GM18867 (cell line): ENCODE data around the gene SHH.
"Not testable (repeated sequence)": the region's sequence is repeated elsewhere in the genome, so short reads cannot be mapped to it uniquely, and the experiment has no call there.

ENCODE experiments used
- ATAC-seq: cut with Tn5 transposase; IDR thresholded peaks from one replicate; pipeline ENCODE4 v1.9.1; 2021; ENCODE audit warnings: mild to moderate bottlenecking, moderate library complexity; ENCODE audit not compliant: unreplicated experiment

SHH gene

DNA sequence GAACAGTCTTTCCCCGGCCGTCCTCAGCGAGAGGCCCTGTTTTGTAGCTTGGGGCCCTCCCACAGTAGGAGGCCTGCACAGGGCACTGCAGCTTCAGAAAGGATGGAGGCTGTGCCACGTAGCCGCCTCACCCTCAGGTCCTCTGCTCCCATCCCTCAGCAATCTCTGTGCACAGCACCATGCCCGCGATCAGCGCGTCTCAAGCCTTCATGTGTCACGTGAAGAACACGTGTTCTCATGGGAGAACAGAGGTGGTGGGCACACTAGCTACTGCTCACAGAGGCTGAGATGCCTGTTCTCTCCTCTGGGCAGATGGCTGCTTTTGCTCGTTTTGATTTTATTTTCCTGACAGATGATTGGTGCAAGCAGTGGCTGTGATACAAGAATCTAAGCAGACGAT is 8.5 kb upstream of the SHH start:
- ATAC-seq, result no peak

DNA sequence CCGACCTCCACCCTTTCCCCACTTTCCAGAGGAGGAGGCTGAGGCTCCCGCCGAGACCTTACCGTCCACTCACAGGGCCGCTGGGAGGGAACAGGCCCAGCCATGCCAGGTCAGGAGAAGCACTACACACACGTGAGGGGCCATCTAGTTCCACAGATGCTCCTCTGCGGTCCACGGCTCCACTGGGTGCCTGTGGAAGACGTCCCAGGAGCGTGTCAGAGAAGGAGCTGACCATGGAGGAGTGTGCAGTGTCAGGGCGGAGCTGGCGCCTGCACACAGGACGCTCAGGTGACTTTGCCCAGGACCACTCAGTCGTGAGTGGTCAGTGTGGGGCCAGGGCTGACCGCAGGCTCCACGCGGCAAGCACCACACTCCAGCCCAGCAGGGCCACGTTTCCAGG is 8.0 kb upstream of the SHH start:
- ATAC-seq, result no peak

DNA sequence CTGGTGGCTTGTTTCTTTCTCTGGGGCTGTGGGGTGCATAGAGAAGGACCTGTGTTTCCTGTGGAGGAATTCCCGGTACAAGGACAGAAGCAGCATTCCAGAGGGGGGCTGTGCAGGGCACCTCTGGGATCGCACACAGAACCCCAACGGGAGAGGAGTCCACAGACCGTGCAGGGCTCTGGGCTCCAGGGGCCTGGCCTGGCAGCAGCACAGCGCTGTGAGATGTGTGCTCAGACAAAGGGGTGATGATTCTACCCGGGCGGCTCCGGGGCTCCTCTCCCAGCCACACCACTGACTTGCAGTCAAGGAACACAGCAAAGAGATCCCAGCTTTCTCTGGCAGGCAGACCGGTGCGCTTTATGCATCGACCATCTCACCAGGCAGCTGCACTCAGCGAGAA is 6.9 kb upstream of the SHH start:
- no peak for ATAC-seq

DNA sequence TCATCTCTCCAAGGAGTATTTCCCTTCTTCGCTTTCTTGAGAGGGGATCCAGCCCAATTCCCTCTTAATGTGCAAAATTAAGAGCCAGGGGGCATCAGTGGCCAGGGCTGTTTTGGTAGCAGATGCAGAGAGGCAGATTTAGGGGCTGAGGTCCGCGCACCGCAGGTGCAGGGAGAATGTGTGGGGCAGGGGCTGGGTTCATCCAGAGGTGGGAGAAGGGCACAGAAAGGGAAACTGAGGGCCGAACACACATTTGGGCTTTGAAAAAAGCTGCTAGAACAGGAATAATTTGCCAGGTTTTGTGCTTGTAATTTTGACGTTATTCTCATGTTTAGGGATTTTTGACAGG is 6.5 kb upstream of the SHH start:
- no peak for ATAC-seq

DNA sequence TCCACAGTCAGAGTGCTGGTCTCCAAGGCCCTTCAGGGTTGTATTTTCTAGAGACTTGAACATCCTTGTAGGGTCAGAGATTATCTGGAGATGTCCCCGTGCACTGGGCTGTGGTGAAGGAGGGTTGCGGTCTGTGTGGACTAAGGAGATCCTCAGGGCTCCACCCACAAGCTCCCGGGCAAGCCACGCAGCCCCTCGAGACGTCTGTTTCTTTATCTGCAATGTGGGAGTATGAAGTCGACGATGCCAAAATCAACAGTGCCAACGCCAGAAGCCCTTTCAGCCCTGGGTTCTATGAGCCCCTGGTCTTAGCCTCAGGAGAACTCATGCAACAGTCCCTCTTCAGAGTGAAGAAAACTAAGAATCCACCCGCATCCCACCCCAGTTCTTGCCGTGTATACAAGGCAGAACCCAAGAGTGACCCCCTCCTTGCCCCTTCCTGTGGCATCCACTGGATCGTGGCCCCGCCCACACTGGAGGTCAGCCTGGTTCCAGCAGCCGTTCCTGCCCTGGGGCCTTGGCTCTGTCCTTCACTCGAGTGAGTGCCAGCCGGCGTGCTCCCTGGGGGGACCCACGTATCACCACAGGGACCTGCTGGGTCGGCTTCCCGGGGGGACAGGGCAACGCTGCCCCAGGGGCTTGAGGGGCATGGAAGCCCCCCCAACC is 6.0 kb upstream of the SHH start:
- ATAC-seq, result no peak

DNA sequence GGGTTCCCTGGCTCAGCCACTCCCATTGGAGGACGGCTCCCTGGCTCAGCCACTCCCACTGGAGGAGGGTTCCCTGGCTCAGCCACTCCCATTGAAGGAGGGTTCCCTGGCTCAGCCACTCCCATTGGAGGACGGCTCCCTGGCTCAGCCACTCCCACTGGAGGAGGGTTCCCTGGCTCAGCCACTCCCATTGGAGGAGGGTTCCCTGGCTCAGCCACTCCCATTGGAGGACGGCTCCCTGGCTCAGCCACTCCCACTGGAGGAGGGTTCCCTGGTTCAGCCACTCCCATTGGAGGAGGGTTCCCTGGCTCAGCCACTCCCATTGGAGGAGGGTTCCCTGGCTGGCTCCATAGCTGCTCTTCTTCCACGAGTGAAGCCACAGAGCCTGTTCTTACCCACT is 5.3 kb upstream of the SHH start:
- not testable (repeated sequence) for ATAC-seq

DNA sequence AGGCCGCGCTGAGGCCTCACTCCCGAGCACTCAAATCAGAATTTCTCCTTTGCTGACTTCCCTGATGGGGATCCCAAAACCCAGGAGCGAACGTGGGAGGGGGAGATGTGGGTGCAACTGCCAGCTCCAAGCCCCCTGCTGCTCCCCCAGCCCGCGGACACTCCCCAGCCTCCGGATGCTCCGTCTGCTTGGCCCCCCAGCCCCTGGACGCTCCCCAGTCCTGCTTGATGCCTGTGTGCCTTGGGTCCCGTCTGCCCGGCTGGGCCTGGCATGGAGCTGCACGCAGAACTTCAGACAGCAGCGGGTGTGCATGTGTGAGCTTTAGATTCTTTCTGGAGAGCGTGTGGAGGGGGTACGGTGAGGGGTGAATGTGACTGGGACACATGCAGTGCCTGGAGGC is 4.7 kb upstream of the SHH start:
- no peak for ATAC-seq

DNA sequence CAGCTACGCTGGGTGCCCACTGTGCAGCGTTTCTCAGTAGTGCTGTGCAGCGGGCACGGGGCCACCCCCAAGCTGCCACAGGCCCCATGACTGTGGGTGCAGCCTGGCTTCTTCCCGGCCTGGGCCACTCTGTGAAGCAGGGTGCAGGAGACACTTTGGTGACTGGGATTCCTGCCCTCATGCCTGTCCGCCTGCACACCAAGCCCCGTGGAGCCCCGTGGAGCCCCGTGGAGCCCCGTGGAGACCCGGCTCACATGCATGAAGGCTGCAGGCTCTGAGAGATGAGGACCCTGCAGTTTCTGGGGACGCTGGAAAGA is 3.9 kb upstream of the SHH start:
- ATAC-seq, result no peak

DNA sequence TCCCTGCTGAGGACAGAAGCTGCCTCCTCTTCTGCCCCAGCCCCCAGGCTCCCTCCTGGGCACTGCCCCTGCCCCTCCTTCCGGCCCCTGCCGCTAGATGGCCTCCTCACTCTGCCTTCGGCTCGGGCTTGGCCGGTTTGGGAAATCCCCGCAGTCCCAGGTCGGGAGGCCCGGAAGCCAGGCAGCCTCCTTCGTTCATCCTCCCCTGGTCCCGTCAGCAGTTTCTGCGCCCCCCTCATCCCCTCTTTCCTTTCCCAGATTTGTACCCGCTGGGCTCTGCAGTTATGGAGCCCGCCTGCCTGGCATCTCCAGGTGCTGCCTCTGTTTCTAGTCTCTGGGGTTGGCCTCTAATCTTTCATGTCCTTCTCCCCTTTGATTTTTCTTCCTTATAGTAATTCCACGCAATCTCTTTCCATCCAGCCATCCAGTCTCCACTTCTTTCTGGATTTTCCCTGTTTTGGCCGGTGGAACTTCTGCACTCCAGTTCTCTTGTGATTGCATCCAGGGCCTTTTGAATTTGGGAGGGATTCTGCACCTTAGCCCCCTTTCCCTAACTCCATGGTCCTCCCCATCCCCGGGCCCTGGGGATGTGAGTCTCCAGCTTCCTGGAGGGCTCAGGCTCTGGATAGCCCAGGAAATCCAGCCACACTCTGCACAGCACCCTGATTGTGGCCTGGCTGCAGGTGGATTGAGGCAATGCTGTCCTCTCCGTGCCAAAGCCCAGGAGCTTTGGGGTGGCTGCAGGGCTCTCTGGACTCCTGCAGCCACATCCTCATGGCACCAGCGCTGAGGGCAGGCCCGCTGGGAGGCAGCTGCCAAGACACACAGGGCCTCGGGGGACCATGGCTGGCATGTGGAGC is 3.3 kb upstream of the SHH start:
- ATAC-seq, result peak; percentile 89

DNA sequence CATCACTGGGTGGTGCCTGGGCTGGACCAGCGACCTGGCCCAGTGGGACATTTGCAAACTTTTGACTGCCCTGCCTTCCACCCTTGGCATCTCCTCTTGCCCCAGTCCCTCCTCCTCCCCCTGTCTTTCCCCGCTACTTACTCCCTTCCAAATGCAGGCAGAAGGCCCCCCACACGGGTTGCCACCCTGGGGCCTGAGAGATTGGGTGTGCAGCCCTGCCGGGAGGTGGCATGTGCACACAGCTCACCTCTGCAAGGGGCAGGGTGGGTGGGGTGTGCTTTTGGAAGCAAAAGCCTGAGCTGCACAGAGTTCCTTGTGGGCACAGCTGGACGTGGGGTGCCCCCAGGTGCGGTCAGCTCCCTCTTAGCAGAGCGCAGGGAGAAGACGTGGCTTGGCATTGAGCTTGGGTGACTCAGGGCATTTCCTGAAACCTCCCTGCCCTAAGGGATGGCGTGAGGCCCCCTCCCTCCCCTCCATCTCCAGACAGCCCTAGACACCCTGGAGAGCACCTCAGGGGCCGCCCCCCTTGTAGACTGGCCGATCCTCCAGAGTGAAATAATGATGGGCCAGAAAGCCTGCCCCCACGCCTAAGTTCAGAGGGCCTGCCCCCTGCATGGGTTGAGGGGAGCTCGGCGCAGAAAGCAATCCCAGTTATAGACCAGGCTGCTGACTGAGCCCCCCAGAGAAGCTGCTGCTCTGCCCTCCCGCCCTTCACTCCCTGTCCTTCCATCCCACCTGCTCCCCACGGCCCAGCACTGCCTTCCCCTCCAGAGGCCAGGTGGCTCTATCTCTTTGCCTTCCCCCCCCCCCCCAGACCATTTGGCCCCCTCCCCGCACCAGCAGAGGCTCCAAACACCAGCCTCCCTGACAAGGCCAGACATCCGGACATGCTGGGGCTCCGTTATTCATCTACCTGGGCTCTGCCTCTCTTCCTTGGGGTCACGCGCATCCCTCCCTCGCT is 2.3 kb upstream of the SHH start:
- ATAC-seq, result no peak

DNA sequence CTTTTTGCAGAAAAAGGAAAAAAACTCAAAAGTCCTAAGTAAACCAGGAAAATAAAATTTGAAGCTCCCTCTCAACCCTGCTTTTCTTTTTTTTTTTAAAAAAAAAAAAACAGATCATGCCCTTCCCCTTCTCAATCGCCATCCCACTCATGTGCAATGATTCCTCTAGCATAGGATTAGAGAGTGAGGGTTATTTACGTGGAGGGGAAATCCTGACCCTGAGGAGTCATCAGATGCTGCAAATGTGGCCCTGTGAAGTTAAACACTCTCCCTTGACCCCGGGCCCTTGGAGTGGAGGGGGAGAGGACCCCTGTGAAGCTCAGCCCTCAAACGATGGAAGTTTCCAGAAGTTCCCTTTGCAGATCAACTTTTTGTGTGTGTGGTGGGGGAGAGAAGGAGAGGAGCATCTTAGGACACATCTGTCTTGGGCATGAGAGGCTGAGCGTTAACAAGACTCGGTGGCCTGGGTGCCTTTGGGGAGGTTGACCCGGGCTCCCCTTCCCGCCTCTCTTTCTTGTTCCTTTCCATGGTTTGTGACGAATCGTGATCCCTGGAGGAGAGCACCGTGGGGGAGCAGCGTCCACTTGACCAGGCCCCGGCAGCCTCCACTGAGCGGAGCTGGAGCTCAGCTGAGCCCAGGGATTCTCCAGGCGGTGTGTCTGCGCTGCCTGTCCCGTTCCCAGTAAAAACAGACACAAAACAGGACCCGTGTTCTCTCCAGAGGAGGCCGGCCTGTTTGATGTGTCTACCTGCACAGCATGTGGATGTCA is 1.5 kb upstream of the SHH start:
- ATAC-seq, result no peak

DNA sequence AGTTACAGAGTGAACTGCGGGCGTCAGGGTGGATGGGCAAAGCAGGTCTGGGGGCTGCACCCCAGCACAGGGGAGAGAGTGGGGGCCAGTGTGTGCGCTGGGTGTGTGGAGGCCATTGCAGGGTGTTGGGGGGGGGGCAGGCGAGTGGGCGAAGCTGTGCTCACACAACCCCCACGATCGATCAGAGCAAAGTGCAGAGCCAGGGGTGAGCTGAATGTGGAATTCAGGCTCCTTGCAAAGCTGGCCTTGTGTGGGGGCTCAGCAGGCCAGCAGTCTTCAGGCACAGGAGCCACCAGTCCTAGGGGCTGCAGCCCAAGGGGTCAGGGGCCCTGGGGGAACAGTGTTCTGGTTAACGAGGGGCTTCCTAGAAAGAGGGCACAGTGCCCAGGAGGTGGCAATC is 862 bp upstream of the SHH start:
- no peak for ATAC-seq

DNA sequence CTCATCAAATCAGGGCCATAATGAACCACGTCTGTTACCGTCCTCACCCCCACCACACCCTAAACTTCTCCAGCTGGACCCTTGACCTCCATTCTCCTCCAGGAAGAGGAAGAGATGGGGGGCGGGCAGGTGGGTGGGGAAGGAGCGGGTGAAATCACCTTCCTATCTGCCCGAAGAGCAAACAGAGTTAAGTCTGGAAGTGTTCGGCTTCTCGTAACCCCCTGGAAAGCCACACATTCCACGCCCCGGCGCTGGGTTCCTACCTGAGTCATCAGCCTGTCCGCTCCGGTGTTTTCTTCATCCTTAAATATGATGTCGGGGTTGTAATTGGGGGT is 736 bp downstream of the SHH start:
- ATAC-seq, result no peak

DNA sequence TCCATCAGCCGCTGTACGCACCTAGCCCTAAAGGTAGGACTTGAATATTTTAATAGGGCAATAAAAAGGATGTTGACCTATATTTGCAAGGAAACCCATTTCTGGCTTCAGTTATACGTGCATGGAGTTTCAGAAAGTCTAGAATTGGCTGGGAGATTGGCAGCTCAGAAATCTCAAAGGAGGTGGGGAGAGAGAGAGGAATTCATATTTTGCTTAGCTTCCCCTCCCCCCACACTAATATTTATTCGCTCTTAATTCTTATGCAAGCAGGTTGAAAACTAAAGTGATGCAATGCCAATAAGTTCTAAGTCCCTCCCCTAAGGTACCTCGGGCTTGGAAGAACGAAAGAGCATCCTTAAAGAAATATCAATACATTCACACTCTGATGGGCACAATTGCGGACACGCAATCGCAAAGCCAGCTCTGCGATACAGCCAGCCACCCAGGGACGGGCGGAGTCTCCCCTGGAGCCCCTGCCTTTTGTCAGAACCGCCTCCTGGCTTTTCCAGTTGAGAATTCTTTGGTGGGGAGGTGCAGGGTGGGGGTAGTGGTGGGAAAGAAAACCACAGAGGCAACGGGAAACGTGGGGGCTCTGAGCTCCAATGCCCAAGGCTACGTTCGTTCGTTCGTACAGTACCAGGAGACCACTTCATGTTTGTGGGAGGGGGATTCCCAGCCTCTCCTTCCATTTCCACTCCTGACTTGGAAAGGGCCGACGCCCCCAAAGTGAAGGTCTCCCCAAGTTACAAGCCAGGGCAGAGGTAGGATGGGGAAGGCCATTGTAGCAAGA is 1.3 kb downstream of the SHH start:
- no peak for ATAC-seq

DNA sequence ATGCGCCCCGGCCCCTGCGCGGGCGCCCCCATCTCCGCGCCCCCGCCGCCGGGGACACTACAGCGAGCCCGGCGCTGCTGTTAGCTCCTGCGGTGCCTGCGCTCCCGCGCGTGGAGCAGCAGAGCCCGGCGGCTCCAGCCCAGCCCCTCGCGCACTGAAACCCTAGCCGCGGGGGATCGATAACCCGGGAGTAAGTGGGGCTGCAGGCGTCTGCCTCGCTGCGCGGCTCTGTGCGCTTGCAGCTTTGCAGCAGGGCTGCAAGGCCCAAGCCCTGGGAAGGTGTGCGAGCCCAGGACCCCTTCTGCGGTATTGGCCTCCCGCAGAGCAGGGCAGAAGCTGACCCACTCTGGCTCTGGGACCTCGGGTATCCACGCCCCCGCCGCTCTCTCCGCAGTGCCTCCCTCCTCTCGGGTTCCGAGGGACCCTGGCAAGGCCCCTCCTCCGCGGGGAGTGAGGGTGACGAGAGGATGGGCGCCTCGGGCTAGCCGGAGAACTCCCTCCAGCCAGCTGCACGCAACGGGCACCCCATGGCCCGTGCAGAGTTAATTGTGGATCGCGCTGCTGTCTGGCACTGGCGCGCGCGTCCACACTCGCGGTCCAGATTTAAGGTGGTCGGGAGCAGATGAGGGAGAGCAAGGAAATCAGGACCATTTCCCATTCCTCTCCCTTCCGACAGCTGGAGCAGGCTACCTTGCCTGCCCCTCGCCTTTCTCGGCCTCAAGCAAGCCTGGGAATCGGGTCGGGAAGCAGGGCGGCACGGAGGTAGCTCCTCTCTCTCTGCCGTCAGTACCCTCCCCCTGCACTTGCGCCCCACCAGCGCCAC is 2.1 kb downstream of the SHH start:
- ATAC-seq, result no peak

DNA sequence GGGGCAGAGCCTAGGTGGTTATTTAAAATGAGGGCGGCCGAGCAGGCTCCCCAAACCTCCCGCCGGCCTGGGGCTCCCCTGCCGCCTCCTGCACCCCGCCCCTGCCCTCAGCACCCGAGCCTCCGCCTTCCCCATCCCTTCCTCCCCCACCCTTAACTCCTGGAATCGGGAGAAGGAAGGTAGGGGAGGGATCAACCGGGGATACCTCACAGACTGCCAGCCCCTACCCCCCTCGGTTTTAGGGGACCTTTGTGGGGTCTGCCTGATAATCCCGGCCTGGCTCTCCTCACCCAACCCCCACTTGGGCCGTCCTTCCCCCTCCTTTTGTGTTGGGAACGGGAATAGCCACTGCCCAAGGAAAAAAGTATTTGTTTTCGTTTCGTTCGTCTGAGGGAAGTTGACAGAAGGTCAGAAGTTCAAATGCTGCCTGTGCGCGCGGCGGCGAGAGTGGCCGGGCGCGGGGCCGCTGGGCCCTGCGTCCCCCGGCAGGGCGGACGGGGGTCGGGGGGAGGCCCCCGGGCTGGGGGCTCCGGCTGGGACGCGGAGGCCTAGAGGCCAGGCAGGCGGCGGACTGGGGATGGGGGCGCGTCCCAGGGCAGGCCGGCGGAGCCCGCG is 2.8 kb downstream of the SHH start:
- no peak for ATAC-seq

DNA sequence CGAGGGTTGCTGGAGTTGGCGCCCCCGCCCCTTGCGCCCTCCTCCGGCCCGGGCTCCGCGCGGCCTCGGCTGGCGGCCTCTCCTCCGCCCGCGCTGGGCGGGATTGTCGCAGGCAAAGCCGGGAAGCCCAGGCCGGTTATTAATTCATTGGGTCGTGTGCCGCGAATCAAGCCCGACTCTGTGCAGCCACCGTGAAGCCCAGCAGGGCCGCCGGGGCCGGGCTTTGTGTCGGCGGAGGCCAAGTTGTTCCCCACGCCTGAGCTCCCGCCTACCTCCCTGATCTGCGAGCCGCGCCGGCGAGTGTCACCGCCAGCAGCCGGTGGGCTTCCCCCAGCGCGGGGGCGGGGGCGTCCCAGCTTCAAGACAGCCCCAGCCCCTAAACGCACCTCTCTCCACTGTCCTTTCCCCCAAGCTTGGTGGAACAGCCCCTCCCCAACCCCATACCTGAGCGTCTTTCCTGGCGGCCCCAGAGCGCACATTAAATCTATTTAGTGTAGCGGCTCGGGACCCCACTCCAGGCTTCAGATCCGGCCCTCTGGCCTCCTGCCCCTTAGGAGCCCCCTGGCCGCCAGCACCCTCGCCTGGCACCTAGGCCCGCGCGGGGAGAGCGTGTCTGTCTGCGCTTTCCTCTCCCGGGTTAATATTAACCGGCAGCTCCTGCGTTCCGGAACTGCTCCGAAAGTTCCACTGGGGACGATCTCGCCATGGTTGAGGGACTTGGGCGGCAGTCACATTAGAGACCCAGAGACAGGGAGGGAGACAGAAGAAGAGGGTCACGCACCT is 3.5 kb downstream of the SHH start:
- ATAC-seq, result no peak
